ENCODE results near the gene TOR1AIP1.
"Not testable (repeated sequence)": the region's sequence is repeated elsewhere in the genome, so short reads cannot be mapped to it uniquely, and the experiment has no call there.

TOR1AIP1 gene

GRCh38 chr1:179882253-179883039, at the start of gene TOR1AIP1:
Gene TOR1AIP1, plus strand, starts transcription at chr1:179882285. Its CDS starts 218 bp downstream, at chr1:179882503.
- peak within 1 kb of the TSS; percentile 96 for H3K4me3 ChIP-seq (ENCODE audit: low read length)
- H3K79me2 ChIP-seq (ENCODE audit: control insufficient read depth, low read length), result peaks cover 33% of the 10 kb centered on the region
- H3K36me3 ChIP-seq (ENCODE audit: control insufficient read depth, low read length), result peaks cover 28% of the 10 kb centered on the region
- no peaks in the 10 kb centered on the region for H3K9me2 ChIP-seq (replicated peaks; ENCODE audit: control insufficient read depth, low read length)
- H3K27me3 ChIP-seq (ENCODE audit: control insufficient read depth, low read length), result no peaks in the 10 kb centered on the region
- peaks cover 59% of the 10 kb centered on the region for H3K4me1 ChIP-seq (ENCODE audit: control insufficient read depth, low read length)
- no peaks in the 10 kb centered on the region for H3K9me3 ChIP-seq (ENCODE audit: control insufficient read depth, insufficient read depth, low read length)
- H4K20me1 ChIP-seq (ENCODE audit: control insufficient read depth, insufficient read depth, low read depth, low read length), result no peaks in the 10 kb centered on the region
- H3F3A ChIP-seq (ENCODE audit: control insufficient read depth, insufficient read depth), result peaks cover 20% of the 10 kb centered on the region
- peak within 1 kb of the TSS; percentile 96 for H3K27ac ChIP-seq (ENCODE audit: low read depth, low read length)
- TF ChIP-seq EZH2phosphoT487 (IDR thresholded peaks at IDR 0.05; ENCODE audit: borderline replicate concordance, low read length) (no peak), CTCF (IDR thresholded peaks at IDR 0.05; ENCODE audit: low read depth, low read length, poor library complexity, severe bottlenecking) (peak; percentile 62)
- peak within 1 kb of the TSS; percentile 72 for H3K4me2 ChIP-seq (ENCODE audit: low read length)

GRCh38 chr1:179836686-179837445, 45.2 kb upstream of the TOR1AIP1 start:
- H3K27ac ChIP-seq (ENCODE audit: low read depth, low read length); H3K36me3 ChIP-seq (ENCODE audit: control insufficient read depth, low read length); H3F3A ChIP-seq (ENCODE audit: control insufficient read depth, insufficient read depth); H3K4me1 ChIP-seq (ENCODE audit: control insufficient read depth, low read length); H3K4me3 ChIP-seq (ENCODE audit: low read length); H3K4me2 ChIP-seq (ENCODE audit: low read length); H3K9me2 ChIP-seq (replicated peaks; ENCODE audit: control insufficient read depth, low read length); H3K79me2 ChIP-seq (ENCODE audit: control insufficient read depth, low read length); H4K20me1 ChIP-seq (ENCODE audit: control insufficient read depth, insufficient read depth, low read depth, low read length); H3K27me3 ChIP-seq (ENCODE audit: control insufficient read depth, low read length); H3K9me3 ChIP-seq (ENCODE audit: control insufficient read depth, insufficient read depth, low read length): not testable (repeated sequence)

- H3K4me1 ChIP-seq (ENCODE audit: control insufficient read depth, low read length), result no peaks in the 10 kb centered on the region
- no peaks in the 10 kb centered on the region for H3K9me3 ChIP-seq (ENCODE audit: control insufficient read depth, insufficient read depth, low read length)
- no peaks in the 10 kb centered on the region for H4K20me1 ChIP-seq (ENCODE audit: control insufficient read depth, insufficient read depth, low read depth, low read length)
- H3K4me3 ChIP-seq (ENCODE audit: low read length), result no peak overlapping the region
- no peaks in the 10 kb centered on the region for H3K9me2 ChIP-seq (replicated peaks; ENCODE audit: control insufficient read depth, low read length)
- no peaks in the 10 kb centered on the region for H3K79me2 ChIP-seq (ENCODE audit: control insufficient read depth, low read length)
- no peaks in the 10 kb centered on the region for H3K27me3 ChIP-seq (ENCODE audit: control insufficient read depth, low read length)
- no peak for TF ChIP-seq EZH2phosphoT487 (IDR thresholded peaks at IDR 0.05; ENCODE audit: borderline replicate concordance, low read length)
- no peak for TF ChIP-seq CTCF (IDR thresholded peaks at IDR 0.05; ENCODE audit: low read depth, low read length, poor library complexity, severe bottlenecking)
- H3K27ac ChIP-seq (ENCODE audit: low read depth, low read length), result no peak overlapping the region
- H3F3A ChIP-seq (ENCODE audit: control insufficient read depth, insufficient read depth), result no peaks in the 10 kb centered on the region
- peaks cover 1% of the 10 kb centered on the region; the same call in 1 of the 2 replicates for H3K36me3 ChIP-seq (ENCODE audit: control insufficient read depth, low read length)
- H3K4me2 ChIP-seq (ENCODE audit: low read length), result no peak overlapping the region
These were observed 42.0 kb upstream of the TOR1AIP1 start for GRCh38 chr1:179840107-179840506.

- Histone ChIP-seq H3K79me2 (ENCODE audit: control insufficient read depth, low read length) (no peaks in the 10 kb centered on the region), H3K9me3 (ENCODE audit: control insufficient read depth, insufficient read depth, low read length) (no peaks in the 10 kb centered on the region), H3K4me2 (ENCODE audit: low read length) (no peak overlapping the region), H3K4me3 (ENCODE audit: low read length) (no peak overlapping the region), H3K4me1 (ENCODE audit: control insufficient read depth, low read length) (peaks cover 9% of the 10 kb centered on the region), H3K27ac (ENCODE audit: low read depth, low read length) (no peak overlapping the region), H4K20me1 (ENCODE audit: control insufficient read depth, insufficient read depth, low read depth, low read length) (no peaks in the 10 kb centered on the region), H3K27me3 (ENCODE audit: control insufficient read depth, low read length) (no peaks in the 10 kb centered on the region), H3K9me2 (replicated peaks; ENCODE audit: control insufficient read depth, low read length) (no peaks in the 10 kb centered on the region), H3F3A (ENCODE audit: control insufficient read depth, insufficient read depth) (no peaks in the 10 kb centered on the region), H3K36me3 (ENCODE audit: control insufficient read depth, low read length) (peaks cover 48% of the 10 kb centered on the region)
- TF ChIP-seq CTCF (IDR thresholded peaks at IDR 0.05; ENCODE audit: low read depth, low read length, poor library complexity, severe bottlenecking), result no peak
- no peak for TF ChIP-seq EZH2phosphoT487 (IDR thresholded peaks at IDR 0.05; ENCODE audit: borderline replicate concordance, low read length)
These were observed 33.9 kb upstream of the TOR1AIP1 start for GRCh38 chr1:179848233-179848632.

All from DOHH2 (cell line).